GM12801 (cell line): ENCODE results near the gene SHPK.

Experiments used
- TF ChIP-seq, protein P1 (sequence below): IDR thresholded peaks from one replicate; pipeline ENCODE4 v1.5.1; 2011; ENCODE audit warnings: control low read depth; ENCODE audit not compliant: insufficient read length; ENCODE audit errors: extremely low read depth

SHPK gene

DNA sequence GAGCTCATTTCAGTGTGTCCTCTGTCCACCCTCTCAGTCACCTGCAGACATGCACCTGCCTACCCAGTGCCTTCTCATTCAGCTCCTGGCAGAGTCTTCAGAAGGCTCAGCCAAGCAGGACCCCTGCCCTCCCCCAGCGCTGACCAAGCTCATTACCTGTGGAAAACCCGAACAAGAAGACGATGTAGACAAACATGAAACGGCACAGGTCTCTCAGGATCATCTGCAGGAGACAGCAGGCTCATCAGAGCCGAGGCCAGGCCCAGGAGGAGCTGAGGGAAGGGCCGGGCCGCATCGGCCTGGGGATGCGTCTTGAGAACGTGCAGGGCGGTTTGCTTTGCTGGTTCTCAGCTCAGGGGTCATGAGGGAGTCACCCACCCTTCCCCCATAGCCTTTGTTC lies 59.1 kb downstream of the SHPK start:
- TF ChIP-seq, protein P1, sequence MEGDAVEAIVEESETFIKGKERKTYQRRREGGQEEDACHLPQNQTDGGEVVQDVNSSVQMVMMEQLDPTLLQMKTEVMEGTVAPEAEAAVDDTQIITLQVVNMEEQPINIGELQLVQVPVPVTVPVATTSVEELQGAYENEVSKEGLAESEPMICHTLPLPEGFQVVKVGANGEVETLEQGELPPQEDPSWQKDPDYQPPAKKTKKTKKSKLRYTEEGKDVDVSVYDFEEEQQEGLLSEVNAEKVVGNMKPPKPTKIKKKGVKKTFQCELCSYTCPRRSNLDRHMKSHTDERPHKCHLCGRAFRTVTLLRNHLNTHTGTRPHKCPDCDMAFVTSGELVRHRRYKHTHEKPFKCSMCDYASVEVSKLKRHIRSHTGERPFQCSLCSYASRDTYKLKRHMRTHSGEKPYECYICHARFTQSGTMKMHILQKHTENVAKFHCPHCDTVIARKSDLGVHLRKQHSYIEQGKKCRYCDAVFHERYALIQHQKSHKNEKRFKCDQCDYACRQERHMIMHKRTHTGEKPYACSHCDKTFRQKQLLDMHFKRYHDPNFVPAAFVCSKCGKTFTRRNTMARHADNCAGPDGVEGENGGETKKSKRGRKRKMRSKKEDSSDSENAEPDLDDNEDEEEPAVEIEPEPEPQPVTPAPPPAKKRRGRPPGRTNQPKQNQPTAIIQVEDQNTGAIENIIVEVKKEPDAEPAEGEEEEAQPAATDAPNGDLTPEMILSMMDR: no peak

DNA sequence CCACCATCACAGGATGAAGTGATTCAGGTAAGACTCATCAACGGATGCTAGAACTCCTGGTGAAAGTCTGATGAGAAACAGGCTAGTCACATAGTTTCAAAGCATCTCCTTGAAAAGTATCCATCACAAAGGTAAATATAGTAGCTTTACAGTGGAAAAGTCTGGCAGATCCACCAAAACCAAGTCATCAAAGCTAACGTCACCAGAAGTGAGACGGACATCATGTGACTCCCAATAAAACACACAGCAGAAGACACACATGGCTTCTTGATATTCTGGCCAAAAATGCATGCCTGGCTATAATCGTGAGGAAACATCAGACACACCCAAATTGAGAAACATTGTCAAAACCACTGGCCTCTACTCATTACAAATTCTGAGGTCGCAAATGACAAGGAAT lies 60.5 kb downstream of the SHPK start:
- TF ChIP-seq, protein P1: no peak

DNA sequence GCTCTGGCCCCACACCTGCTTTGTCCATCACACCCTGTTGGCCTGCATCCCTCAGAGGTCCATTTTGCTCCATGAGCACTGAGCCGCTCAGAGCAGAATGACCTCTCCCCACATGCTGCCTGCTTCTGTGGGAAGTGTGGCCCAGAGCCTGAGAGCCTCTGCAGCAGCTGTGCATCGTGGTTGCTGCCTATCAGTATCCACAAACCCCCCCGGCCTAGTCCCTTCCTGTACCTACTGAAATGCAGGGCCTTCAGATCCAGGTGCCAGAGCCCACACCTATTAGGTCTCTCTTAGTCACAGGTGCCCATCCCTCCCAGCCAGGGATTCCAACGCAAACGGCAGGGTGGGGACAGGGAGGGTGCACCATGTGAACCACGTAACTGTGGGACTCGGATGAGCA lies 61.8 kb downstream of the SHPK start:
- TF ChIP-seq, protein P1: no peak

DNA sequence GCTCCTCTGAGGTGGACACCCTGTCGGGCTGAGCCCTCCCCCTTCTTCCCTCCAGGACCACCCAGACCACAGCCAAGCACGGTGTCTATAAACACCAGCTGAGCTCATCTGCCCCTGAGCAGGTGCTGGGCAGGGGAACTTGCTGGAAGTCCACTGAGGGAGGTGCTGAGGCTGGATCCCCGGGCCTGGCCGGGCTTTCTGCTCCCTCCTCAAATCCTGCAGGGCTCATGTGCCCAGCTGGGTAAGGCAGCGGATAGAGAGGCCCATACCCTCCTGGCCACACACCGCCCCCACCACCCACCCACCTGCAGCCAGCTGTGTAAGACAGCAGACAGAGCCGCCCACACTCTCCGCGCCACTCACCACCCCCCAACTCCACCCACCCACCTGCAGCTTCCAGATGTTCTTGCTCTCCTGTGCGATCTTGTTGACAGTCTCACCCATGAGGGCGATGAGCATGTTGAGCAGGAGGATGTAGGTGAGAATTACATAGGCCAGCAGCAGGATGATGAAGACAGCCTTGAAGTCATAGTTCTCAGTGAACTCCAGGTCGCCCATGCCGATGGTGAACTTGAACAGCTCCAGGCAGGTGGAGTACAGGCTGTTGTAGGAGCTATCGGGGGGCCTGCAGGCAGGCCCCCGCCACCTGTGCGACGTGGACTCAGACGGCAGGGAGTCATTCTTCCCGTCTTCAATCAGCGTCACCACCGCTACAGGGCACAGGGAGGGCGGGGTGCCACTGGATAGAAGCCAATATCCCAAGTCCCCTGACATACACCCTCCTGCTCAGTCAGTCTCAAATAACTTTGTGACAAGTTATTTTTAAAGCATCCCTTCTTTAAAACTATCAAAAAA lies 62.6 kb downstream of the SHPK start:
- TF ChIP-seq, protein P1: no peak

DNA sequence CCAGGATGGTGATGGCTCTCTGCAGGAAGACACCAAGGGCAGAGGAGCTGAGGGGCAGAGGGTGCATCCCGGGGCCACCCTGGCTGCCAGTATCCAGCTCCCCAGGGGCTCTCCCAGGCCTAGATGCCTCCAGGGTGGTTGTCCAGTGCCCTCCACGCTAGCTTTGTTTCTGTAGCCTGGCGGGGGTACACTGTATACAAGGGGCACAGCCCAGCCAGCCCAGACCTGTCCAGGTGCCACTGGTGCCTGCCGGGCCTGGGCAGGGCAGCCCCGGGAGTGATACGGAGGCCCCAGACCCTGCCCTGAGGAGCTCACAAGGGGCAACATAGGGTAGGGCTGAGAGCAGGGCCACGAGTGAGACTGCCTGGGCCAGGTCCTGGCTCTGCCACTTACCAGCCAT lies 63.8 kb downstream of the SHPK start:
- TF ChIP-seq, protein P1: no peak

DNA sequence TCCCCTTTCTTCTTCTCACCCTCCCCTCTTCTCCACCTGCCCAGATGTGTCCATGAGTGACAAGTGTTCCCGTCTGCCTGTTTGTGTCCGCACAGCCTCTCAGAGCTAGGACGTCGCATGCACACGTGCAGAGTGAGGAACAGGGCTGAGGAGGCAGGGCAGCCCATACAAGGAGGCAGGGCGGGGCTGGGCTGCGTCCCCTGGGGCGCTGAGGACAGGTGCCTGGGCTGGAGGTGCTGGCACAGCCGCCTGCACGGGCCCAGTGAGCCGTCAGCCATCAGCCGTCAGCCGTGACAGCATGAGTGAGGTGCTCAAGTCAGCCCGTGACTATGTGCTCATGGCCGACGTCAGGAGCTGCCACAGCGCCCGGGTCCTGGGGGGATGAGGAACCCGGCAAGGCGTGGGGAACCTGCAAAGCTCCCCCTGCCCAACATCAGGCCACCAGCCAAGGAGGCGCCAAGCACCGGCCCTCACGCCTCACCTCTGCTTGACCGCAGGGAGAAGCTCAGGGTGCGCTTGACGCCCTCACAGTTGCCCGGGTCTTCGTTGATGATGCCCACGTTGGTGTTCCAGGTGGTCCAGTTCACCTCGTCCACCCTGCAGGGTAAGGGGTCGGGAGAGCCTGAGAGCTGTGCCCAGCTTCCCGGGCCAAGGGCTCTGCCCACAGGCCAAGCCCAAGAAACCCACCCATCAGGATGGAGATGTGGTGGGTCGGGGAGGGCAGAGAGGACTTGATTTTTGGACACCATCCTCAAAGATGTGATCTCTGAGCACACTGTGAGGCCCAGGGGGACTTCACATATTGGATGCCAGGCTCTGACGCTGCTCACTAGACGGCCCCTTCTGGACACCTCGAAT lies 64.8 kb downstream of the SHPK start:
- TF ChIP-seq, protein P1: no peak

DNA sequence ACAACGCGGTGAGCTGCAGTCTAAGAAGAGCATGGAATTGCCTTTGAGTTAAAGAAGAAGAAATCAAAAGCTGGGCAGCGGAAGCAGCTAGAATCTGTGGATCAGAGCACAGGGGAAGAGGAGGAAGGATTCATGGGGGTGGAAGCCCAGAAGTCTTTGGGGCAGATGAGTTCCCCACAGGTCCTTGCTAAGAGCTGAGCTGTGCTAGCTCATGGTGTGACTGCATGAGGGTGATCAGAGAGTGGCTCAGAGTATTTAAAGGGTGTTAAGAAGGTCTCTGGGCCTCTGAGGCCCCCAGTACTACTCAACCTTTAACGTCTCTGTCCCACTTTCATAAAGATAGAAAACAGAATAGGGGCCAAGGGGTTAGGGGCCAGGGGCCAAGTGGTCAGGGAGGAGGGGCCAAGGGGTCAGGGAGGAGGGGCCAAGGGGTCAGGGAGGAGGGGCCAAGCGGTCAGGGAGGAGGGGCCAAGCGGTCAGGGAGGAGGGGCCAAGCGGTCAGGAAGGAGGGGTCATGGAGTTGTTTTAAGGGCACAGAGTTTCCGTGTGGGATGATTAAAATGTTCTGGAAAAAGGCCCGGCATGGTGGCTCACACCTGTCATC lies 66.4 kb downstream of the SHPK start:
- TF ChIP-seq, protein P1: no peak
